OCI-LY3 (cell line): ENCODE results near the gene CRELD2.

Experiments used
- H2AFZ ChIP-seq: fragments of 200-600, 300-600 bp; shearing (Covaris generic); 2 replicates; pipeline ENCODE4 v1.6.0; 2014; ENCODE audit warnings: antibody characterized with exemption, low read depth, low read length
- H3K27ac ChIP-seq: fragments of 200-600, 300-600 bp; sonication (generic); 2 replicates; pipeline ENCODE4 v1.5.1; 2014; ENCODE audit warnings: mild to moderate bottlenecking, low read length, moderate library complexity, mixed read lengths
- H3K27me3 ChIP-seq: fragments of 200-600, 300-600 bp; sonication (generic); 2 replicates; pipeline ENCODE4 v1.6.1; 2014; ENCODE audit warnings: low read depth, low read length, mixed read lengths
- H3K36me3 ChIP-seq: fragments of 200-600, 300-600 bp; sonication (generic); replicated peaks from 2 replicates; pipeline ENCODE3; 2014; ENCODE audit warnings: low read depth, low read length, mixed read lengths
- H3K4me1 ChIP-seq: fragments of 300-600, 200-600 bp; sonication (generic); 2 replicates; pipeline ENCODE4 v1.6.1; 2014; ENCODE audit warnings: low read length, mixed read lengths
- H3K4me2 ChIP-seq: fragments of 200-600, 300-600 bp; sonication (generic); 2 replicates; pipeline ENCODE4 v1.6.1; 2014; ENCODE audit warnings: low read length, mixed read lengths
- H3K4me3 ChIP-seq: fragments of 300-600, 200-600 bp; sonication (generic); 2 replicates; pipeline ENCODE4 v1.5.1; 2014; ENCODE audit warnings: antibody characterized with exemption, mild to moderate bottlenecking, low read length, moderate library complexity
- H3K79me2 ChIP-seq: fragments of 300-600, 200-600 bp; shearing (Covaris generic); 2 replicates; pipeline ENCODE4 v1.6.1; 2014; ENCODE audit warnings: mild to moderate bottlenecking, low read length, mixed read lengths
- H3K9ac ChIP-seq: fragments of 300-600, 200-600 bp; shearing (Covaris generic); 2 replicates; pipeline ENCODE4 v1.6.0; 2014; ENCODE audit warnings: mild to moderate bottlenecking, low read length, moderate library complexity
- H3K9me3 ChIP-seq: fragments of 200-600, 300-600 bp; shearing (Covaris generic); 2 replicates; pipeline ENCODE4 v1.6.1; 2014; ENCODE audit warnings: low read length, mixed read lengths; ENCODE audit not compliant: insufficient read depth
- H4K20me1 ChIP-seq: fragments of 200-600, 300-600 bp; sonication (generic); 2 replicates; pipeline ENCODE4 v1.6.1; 2016; ENCODE audit warnings: low read length, mixed read lengths; ENCODE audit not compliant: insufficient read depth
- CTCF ChIP-seq: fragments of 200-600, 300-600 bp; sonication (generic); IDR thresholded peaks from 2 replicates; pipeline ENCODE4 v1.5.1; 2014; ENCODE audit warnings: antibody characterized with exemption, low read length, low read depth
- EZH2phosphoT487 ChIP-seq: fragments of 200-600 bp; shearing (Covaris generic); IDR thresholded peaks from 2 replicates; pipeline ENCODE4 v1.6.1; 2018; ENCODE audit warnings: antibody characterized with exemption, mixed run types, low read depth

CRELD2 gene

GRCh38 chr22:49929211-49929979 is 11.0 kb downstream of the CRELD2 start:
- Histone ChIP-seq H3K79me2 (peaks cover 2% of the 10 kb centered on the region; the same call in 1 of the 2 replicates), H3K36me3 (peaks cover 3% of the 10 kb centered on the region), H3K27ac (peak overlapping the region; percentile 42), H3K9ac (peak overlapping the region; percentile 48), H3K27me3 (no peaks in the 10 kb centered on the region), H2AFZ (0 out of 2 replicates have a peak overlapping the region, but pooled peaks have one; percentile 39), H3K4me2 (peak overlapping the region; percentile 99), H4K20me1 (no peaks in the 10 kb centered on the region), H3K4me3 (peak overlapping the region; percentile 74), H3K4me1 (peaks cover 55% of the 10 kb centered on the region), H3K9me3 (peaks cover 3% of the 10 kb centered on the region; the same call in 1 of the 2 replicates)
- TF ChIP-seq CTCF: peak; percentile 49
- no peak for TF ChIP-seq EZH2phosphoT487

GRCh38 chr22:49929994-49930575 is 11.7 kb downstream of the CRELD2 start:
- Histone ChIP-seq H3K9ac (peak overlapping the region; percentile 48), H4K20me1 (no peaks in the 10 kb centered on the region), H3K27me3 (no peaks in the 10 kb centered on the region), H3K9me3 (peaks cover 3% of the 10 kb centered on the region; the same call in 1 of the 2 replicates), H3K4me1 (peaks cover 54% of the 10 kb centered on the region), H3K36me3 (peaks cover 3% of the 10 kb centered on the region), H2AFZ (0 out of 2 replicates have a peak overlapping the region, but pooled peaks have one; percentile 39), H3K4me3 (peak overlapping the region; percentile 74), H3K4me2 (peak overlapping the region; percentile 99), H3K79me2 (peaks cover 8% of the 10 kb centered on the region; the same call in 1 of the 2 replicates), H3K27ac (peak overlapping the region; percentile 42)
- TF ChIP-seq EZH2phosphoT487 (no peak), CTCF (no peak)

- no peak overlapping the region for H2AFZ ChIP-seq
- peaks cover 47% of the 10 kb centered on the region for H3K4me1 ChIP-seq
- H3K9me3 ChIP-seq: no peaks in the 10 kb centered on the region
- peak overlapping the region; percentile 99 for H3K4me2 ChIP-seq
- H3K36me3 ChIP-seq: peaks cover 3% of the 10 kb centered on the region
- H3K9ac ChIP-seq: no peak overlapping the region
- H3K27ac ChIP-seq: peak overlapping the region; percentile 11; the same call in 1 of the 2 replicates
- 0 out of 2 replicates have a peak overlapping the region, but pooled peaks have one; percentile 25 for H3K4me3 ChIP-seq
- H3K27me3 ChIP-seq: no peaks in the 10 kb centered on the region
- H4K20me1 ChIP-seq: no peaks in the 10 kb centered on the region
- no peak for TF ChIP-seq EZH2phosphoT487
- TF ChIP-seq CTCF: peak; percentile 65
- H3K79me2 ChIP-seq: peaks cover 8% of the 10 kb centered on the region; the same call in 1 of the 2 replicates
Measured at GRCh38 chr22:49930596-49931412, 12.4 kb downstream of the CRELD2 start.
